Prostate gland (tissue), 2 donors: ENCODE data around the gene SMYD3.

Source experiments
- CTCF ChIP-seq, 4 experiments: fragments of 200-600 bp in 2 of 4; fragments of 450-650 bp in 2 of 4; sonication (generic) in 2 of 4; IDR thresholded peaks; 1 replicate in 3 of 4; 2 replicates in 1 of 4; pipeline ENCODE4 v1.5.1; 2016 to 2019; ENCODE audit warnings: antibody characterized with exemption in 4 of 4, mild to moderate bottlenecking in 2 of 4, moderate library complexity in 2 of 4
- POLR2A ChIP-seq: fragments of 450-650 bp; IDR thresholded peaks from one replicate; pipeline ENCODE4 v1.6.1; 2016; ENCODE audit warnings: antibody characterized with exemption, mild to moderate bottlenecking
- POLR2AphosphoS5 ChIP-seq: sonication (generic); formaldehyde crosslinking; IDR thresholded peaks from one replicate; pipeline ENCODE4 v1.6.1; 2017; ENCODE audit warnings: antibody characterized with exemption

DNA sequence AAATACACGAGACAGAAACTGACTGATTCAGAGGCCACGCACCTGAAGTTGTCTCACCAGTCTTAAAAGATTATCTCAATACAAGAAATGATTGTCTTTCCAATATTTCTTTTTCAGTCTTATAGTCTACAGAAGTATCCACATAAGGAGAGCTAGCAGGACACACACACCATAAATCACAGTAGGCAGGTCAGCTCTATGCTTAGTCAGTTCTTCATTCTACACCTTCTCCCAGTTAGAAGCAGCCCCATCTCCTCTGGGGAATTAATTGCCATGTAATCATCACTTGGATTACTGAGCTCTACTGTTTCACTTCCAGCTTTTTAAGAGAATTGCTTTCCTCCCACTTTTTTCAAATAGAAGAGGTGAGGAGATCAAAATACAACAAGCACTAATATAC lies 59.6 kb downstream of the SMYD3 start:
- no peak for TF ChIP-seq CTCF (IDR thresholded peaks at IDR 0.05)
- TF ChIP-seq POLR2AphosphoS5 = no peak
- TF ChIP-seq POLR2A = no peak
